Measurements from ENCODE around the gene POLR3H.
"Not testable (repeated sequence)": the region's sequence is repeated elsewhere in the genome, so short reads cannot be mapped to it uniquely, and the experiment has no call there.

Gene POLR3H

DNA sequence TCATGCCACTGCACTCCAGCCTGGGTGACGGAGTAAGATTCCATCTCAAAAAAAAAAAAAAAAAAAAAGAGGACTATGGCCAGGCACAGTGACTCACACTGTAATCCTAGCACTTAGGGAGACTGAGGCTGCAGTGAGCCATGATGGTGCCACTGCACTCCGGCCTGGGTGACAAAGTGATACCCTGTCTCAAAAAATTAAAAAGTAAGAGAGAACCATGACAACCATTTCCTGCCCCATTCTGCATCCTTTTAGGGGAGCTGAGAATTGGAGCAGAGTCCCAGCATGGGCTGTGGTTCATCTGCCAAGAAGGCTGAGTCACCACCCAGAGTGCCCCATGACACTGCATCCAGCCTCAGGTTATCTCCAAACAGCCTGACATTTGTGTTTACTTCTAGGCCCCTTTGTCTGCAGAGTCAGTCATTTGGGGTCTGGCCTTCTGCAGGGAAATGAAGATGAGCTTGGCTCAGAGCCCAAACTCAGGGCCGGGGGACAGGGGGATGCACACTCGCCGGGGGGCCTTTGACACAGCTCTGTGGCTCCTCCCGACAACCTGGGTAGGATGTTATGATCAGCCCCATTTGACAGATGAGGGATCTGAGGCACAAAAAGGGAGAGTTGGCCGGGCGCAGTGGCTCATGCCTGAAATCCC lies 21.3 kb upstream of the POLR3H start:
- no peak for DNase-seq (ENCODE audit: extremely low read depth in 1 of 2, low read depth in 1 of 2)

DNA sequence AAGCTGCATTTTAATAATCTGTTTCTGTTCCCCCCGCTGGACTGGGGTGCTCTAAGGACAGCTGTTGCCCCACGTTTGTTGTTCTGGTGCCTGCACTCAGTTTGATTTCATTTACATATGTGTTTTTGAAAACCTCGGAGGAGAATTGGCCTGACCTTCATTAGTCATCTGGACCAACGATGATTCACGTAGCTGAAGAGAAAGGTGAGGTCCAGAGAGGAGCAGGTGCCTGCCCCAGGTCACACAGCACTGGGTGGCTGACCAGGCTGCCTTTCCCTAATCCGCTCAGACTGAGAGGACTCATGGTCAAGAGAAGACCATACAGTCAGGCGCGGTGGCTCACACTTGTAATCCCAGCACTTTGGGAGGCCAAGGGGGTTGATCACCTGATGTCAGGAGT lies 20.3 kb upstream of the POLR3H start:
- DNase-seq (ENCODE audit: extremely low read depth in 1 of 2, low read depth in 1 of 2): no peak

DNA sequence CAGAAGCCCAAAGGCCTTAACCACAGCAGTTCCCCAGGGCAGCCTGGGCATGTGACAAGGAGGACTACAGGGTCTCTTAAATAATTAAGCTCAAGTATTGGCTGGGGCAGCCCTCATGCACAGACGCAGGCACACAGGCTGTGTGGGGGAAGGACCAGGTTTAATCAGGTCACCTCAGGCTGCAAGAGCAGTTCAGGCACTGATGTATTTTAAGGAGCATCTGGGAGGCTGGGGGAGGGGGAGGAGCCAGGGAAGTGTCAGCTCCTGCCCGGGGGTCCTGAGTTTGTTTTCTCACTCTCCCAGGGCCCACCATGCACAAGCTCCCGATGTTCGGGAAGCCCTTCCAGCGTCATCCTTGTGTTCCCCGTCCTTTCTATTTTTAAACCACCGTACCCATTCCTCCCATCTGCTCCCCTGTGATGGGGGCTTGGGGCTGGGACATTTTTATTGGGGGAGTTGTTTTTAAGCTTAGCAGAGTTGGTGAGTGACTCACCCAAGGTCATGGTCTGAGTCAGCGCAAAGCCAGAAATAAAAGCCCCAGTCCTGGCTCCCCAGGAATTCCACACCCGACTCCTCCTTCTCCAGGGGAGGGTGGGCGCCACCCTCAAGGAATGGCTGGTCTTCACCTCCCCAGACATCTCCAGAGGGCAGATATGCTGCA lies 18.9 kb upstream of the POLR3H start:
- DNase-seq (ENCODE audit: extremely low read depth in 1 of 2, low read depth in 1 of 2): no peak

DNA sequence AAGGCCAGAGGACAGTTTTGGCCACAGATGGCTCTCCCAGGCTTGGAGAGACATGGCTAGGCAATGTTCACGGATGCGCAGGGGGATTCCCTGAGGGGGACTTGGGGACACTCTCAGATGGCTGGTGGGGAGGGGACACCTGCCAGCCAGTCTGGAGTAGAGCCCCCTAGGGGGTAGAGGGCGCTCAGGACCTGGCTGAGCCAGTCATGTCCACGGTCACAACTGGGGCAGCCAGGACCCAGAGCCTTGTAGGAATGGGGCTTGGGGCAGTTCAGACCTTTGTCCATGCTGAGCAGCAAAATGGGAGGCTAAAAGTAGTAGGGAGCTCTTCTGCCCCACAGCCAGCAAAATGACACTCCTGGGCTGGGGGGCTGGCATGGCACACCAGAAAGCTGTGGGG lies 18.2 kb upstream of the POLR3H start:
- no peak for DNase-seq (ENCODE audit: extremely low read depth in 1 of 2, low read depth in 1 of 2)

DNA sequence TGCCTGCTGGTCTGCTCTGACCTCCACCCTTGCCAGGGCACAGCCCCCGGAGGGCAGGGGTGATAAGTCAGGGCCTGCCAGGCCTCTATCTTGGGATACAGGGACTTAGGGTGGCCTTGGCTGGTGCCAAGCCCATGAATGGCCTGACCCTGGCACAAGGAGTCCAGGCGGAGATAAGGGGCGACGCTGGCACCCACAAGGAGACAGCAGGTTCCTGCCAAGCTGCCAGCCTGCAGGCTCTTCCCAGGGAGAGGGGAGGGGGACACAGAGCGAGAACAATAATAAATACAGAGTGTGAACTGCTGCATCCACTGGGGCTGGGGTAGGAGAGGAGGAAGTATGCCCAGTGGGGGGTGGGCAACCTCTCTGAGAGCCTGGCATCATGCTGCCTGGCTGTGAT lies 17.5 kb upstream of the POLR3H start:
- no peak for DNase-seq (ENCODE audit: extremely low read depth in 1 of 2, low read depth in 1 of 2)

DNA sequence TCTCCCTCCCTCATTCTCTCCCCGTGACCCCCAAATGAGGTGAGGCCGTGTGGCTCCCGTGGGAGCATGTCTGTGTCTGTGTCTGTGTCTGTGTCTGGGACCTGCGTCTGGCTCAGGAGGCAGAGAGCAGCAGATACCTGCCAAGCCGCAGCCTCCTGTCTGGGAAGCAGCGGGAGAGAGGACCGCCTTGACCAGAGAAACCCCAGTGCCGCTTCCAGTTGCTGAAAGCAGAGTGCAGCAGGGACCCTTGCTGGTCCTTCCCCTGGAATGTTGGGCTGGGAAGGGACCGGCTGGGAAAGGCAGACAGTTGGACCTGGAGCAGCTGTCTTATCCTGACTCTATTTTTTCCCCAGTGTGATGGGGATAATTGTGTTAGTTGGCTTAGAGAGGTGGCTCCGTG lies 17.1 kb upstream of the POLR3H start:
- no peak for DNase-seq (ENCODE audit: extremely low read depth in 1 of 2, low read depth in 1 of 2)

DNA sequence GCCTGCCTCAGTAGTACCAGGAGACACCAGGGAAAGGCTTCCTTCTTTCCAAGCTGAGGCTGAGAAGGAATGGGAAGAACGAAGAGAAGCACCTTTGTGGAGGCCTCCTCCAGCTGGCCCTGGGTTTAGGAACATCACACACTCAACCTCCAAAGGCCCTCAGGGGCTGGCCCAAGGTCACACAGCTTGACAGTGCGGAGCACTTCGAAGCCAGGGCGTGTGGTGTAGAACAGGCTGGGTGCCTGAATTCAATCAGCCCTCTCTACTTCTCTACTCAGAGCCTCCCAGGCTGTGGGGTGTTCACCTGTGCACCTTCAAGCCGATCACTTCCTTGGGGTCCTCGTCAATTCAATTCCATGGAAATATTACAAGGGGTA lies 15.8 kb upstream of the POLR3H start:
- DNase-seq (ENCODE audit: extremely low read depth in 1 of 2, low read depth in 1 of 2): no peak

DNA sequence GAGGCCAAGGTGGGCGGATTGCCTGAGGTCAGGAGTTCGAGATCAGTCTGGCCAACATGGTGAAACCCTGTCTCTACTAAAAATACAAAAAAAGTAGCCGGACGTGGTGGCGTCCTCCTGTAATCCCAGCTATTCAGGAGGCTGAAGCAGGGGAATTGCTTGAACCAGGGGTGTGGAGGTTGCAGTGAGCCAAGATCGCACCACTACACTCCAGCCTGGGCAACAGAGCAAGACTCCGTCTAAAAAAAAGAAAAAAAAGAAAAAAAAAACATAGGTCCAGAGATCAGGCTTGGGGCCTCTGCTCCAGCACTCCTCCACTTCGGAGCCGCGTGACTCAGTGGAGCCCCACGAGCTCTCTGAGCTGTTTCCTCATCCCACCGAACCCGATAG lies 14.0 kb upstream of the POLR3H start:
- not testable (repeated sequence) for DNase-seq (ENCODE audit: extremely low read depth in 1 of 2, low read depth in 1 of 2)

DNA sequence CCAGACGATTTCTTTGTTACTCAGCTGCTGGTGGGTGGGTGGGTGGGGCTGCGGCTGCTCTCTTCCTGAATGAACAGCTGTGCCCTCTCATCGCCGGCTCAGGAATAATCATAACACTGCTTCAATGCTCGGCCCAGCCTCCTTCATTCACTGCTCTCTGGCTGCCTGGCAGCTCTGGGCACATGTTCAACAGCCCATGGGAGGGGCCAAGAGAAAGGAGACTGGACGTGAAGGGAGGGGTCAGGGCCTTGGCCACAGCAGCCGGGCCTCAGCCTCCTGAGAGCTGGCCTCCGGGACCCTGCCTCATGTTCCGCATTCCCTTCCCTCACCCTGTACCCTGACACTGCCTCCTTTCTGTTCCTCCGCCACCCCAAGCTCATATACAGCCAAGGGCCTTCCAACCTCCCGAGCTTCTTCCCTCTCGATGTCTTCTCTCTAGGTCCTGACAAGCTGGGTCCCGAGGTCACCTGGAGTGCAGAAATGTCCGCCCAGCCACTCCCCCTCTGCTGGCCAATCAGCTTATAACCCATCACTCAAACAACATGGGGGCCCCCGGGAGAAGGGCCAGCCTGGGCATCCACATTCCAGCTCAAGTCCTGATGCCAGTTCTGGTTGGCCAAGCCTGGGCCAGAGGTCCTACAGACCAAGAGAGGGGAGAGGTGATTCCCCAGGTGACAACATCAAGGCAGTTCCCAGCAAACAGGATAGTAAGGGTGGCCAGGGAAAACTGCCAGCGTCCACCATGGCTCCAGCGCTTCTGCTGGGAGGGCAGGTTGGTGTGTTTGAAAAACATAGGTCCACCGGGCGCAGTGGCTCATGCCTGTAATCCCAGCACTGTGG lies 13.4 kb upstream of the POLR3H start:
- no peak for DNase-seq (ENCODE audit: extremely low read depth in 1 of 2, low read depth in 1 of 2)

DNA sequence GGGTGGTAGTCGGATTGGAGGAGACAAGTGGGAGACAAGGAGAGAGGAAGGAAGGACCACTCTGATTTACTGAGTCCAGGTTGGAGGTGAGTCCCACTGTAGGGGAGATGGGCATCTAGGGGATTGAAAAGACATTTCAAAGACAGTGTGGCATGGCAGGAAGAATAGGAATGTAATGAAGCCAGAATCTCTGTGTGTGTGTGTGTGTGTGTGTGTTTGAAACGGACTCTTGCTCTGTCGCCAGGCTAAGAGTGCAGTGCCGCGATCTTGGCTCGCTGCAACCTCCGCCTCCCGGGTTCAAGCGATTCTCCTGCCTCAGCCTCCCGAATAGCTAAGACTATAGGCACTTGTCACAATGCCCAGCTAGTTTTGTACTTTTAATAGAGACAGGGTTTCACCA lies 12.3 kb upstream of the POLR3H start:
- no peak for DNase-seq (ENCODE audit: extremely low read depth in 1 of 2, low read depth in 1 of 2)

DNA sequence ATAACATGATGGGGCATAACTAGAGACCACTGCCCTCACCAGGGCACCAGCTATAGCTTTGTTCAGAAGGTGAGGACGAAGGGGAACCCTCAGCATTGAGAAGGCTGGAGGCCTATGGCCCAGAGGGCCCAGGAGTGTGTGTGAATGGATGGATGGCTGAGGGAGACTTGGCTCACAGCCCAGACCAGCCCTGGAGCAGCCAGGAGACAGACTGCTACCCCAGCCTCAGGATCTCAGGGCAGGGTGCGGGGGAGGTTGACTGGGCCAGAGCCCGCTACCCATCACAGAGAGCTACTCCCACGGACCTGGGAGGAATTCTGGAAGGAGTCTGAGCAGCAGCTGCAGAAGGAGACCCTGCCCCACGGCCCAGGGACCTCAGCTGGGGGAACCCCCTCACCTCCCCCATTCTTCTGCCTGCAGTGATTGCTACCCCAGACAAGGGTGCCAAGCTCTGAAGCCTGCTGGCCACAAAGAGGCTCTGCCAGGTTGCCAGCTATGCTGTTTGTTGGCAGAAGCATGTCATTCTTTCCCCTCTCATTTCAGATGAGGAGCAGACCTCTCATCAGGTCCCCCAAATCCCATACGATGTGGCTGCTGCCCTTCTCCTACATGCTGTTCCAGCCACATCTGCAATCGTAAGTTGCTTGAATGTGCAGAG lies 11.2 kb upstream of the POLR3H start:
- DNase-seq (ENCODE audit: extremely low read depth in 1 of 2, low read depth in 1 of 2): no peak

DNA sequence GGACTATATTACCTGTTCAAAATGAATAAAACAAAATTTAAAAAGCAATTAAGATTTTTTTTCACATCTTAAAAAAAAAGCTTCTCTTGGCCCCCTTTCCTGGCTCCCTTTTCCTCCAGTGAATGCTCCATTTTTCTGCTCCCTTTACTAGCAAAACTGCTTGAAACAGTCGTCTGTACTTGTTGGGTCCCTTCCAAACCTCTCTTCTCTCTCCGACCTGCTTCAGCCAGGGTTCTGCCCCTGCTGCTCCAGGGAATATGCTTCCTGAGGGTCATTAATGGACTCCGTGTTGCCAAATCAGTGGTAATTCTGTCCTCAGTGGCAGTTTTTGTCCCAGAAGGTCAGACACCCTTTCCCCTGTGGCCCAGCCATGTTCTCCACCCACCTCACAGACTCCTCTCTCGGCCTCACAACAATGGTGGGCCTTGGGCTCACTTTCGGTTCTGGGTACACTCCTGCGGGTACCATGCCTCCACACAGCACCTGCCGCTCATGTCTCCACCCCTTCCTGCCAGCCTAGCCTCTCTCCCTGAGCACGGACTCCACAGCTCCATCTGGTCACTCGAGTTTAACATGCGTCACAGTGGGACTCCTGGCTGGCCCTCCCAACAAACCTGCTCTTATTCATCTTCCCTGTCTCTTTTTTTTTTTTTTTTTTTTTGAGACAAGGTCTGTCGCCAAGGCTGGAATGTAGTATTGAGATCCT lies 7.8 kb upstream of the POLR3H start:
- no peak for DNase-seq (ENCODE audit: extremely low read depth in 1 of 2, low read depth in 1 of 2)

DNA sequence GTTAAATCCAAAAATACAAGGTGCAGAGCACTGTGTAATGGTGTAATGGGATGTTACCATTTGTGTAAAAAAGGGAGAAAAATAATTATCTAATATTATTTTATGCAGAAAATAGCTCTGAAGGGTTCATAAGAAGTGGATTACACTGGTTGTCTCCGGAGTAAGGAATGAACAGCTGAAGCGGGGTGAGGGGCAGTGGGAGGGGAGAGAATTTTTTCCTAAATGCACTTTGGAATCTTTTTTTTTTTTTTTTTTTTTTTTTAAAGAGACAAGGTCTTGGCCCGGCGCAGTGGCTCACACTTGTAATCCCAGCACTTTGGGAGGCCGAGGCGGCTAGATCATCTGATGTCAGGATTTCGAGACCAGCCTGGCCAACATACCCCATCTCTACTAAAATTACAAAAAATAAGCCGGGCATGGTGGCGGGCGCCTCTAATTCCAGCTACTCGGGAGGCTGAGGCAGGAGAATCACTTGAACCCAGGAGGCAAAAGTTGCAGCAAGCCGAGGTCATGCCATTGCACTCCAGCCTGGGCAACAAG lies 6.8 kb upstream of the POLR3H start:
- no peak for DNase-seq (ENCODE audit: extremely low read depth in 1 of 2, low read depth in 1 of 2)

DNA sequence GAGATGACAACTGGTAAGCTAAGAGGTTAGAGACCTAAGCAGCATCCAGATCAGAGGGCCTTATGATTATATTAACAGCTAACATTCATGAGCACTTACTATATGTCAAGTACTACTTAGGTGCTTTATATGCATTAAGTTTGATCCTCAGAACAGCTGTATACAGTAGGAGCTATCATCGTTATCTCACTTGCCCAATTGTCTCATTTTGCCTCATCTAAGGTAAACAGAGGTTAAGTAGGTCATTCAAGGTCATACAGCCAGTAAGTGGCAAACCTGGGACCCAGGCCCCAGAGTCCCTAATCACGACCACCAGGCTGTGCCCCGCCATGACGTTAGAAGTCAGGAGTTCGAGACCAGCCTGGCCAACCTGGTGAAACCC lies 4.6 kb upstream of the POLR3H start:
- no peak for DNase-seq (ENCODE audit: extremely low read depth in 1 of 2, low read depth in 1 of 2)

DNA sequence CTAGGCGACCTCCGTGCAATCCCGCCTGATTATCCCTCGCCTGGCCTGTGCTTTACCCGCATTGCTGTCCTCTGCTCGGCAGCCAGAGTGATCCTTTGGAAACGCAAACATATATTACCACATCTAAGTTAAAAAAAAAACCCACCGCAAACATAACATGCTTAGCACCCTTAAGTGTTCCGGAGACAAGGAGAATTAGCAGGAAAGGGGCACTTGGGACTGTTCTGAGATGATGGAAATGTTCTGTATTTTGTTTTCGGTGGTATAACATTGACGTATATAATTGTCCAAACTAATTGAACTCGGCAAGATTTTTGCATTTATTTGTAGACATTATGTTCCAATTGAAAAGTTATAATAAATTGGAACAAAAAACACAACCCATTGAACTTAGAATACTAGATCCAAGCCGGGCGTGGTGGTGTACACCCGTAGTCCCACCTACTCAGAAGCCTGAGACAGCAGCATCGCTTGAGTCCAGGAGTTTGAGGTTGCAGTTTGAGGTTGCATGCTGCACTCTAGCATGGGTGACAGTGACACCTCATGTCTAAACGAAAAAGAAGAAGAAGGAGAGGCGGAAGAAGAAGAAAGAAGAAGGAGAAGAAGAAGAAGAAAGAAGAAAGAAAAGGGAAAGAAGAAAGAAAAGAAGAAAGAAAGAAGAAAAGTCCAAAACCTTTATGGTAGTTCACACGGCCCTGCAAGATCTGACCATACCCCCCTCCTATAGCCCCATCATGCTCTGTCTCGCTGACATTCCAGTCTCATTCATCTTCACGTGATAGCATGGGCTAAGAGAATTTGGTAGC lies 604 bp upstream of the POLR3H start:
- no peak for DNase-seq (ENCODE audit: extremely low read depth in 1 of 2, low read depth in 1 of 2)

DNA sequence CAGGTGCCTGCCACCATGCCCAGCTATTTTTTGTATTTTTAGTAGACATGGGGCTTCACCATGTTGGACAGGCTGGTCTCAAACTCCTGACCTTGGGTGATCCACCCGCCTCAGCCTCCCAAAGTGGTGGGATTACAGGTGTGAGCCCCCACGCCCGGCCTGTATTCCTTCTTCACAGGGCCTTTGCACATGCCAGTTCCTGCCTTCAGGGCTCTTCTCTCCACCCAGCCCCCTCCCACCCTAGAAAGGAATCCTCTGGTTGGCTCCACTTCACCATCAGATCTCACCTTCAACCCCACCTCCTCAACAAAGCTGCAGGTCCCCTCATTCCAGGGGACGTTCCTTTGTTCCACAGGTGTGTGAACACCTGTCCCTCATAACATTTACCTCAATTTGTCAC lies 2.0 kb downstream of the POLR3H start:
- no peak for DNase-seq (ENCODE audit: extremely low read depth in 1 of 2, low read depth in 1 of 2)

DNA sequence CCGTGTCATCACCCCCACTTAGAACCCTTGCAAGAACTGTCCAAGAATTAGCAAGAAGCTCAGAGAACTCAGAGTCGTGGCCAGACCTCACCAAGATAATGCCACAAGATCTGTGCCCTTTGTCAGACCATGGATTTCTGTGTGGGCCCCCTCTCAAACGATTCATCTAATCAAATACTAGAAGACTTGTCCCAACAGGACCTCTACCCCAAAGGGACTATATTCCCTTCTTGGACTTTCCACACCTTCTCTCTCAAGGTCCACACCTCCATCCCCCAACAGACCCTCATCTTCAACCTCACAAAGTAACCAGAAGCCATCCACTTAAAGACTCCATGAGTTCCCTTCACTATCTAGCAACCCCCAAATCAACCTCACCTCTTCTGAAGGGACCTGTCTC lies 2.8 kb downstream of the POLR3H start:
- no peak for DNase-seq (ENCODE audit: extremely low read depth in 1 of 2, low read depth in 1 of 2)

DNA sequence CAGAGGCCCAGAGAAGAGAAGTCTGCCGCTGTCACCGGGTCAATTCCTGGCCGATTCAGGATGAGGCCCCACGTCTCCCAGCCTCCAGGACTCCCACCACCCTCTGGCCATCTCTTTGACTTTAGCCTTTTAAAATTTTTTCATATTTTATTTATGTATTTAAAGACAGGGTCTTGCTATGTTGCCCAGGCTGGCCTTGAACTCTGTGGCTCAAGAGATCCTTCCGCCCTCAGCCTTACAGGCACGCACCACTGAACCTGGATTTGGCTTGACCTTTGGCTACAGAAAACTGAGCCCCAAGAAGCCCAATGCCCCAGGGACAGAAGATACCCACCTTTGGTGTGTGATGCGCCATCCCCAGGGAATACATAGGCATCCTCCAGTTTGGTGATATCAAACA lies 3.9 kb downstream of the POLR3H start:
- DNase-seq (ENCODE audit: extremely low read depth in 1 of 2, low read depth in 1 of 2): no peak

DNA sequence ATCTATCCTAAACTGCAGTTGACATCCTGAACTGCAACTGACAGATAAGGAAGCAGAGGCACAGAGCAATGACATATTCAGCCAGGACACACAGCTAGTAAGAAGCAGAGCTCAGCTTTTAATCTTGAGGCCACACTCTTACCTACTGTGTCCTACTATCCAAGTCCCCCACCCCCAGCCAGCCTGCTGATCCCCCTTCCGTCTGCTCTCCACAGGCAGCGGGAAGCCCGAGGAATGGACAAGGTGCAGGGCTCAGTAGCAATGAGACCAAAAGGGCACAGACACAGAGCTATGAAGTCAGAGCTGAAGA lies 4.3 kb downstream of the POLR3H start:
- no peak for DNase-seq (ENCODE audit: extremely low read depth in 1 of 2, low read depth in 1 of 2)
